ENCODE data around the gene JPT2.

DNA sequence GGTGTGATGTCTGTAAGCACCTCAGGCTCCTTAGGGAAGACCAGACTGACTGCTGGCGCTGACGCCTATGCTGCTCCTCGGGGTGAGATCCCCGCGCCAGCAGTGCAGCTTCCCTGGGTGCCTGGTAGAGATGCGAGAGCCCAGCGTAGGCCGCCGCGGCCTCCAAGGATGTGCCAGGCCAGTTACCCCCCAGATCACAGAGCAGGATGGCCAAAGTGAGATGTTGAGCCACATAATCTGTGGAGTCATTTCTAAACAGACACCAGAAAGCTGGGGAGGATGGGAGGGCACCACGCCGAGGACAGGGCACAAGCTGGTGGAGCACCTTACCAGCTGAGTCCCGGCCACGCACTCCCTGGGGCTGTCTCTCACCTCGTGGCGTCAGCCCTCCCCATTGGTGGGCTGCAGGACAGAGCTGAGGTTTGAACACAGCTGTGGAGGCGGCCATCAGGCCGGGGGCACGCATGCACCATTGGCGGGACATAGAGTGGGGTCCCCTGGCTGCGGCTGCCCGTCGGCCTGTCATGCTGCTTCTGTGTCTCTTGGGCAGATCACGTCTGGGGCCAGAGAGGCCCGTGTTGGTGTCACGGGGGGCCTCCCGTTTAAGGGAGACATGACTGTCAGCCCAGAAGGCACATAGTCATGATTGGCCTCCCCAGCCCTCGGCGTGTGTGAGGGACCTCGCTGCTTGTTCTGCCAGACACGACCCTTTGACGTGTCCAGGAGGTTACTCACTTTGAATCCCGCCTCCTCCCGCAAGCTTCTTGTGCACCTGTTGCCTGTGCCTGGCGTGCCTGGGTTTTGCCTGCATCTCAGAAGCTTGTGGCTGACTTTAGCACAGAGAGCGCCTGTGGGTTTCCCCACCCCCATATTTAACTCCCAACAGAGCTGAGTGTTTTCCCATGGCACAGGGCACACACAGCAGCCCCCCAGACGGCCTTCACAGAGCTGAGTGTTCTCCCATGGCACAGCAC is 49.9 kb downstream of the JPT2 start:
- TF ChIP-seq, protein P1, sequence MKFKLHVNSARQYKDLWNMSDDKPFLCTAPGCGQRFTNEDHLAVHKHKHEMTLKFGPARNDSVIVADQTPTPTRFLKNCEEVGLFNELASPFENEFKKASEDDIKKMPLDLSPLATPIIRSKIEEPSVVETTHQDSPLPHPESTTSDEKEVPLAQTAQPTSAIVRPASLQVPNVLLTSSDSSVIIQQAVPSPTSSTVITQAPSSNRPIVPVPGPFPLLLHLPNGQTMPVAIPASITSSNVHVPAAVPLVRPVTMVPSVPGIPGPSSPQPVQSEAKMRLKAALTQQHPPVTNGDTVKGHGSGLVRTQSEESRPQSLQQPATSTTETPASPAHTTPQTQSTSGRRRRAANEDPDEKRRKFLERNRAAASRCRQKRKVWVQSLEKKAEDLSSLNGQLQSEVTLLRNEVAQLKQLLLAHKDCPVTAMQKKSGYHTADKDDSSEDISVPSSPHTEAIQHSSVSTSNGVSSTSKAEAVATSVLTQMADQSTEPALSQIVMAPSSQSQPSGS (tag by site-specific recombination; IDR thresholded peaks at IDR 0.05; ENCODE audit: low read depth) = no peak
- TF ChIP-seq ZNF239 (tag by site-specific recombination; IDR thresholded peaks at IDR 0.05) (no peak), ZNF18 (tag by site-specific recombination; IDR thresholded peaks at IDR 0.05) (no peak), ZNF530 (tag by site-specific recombination; IDR thresholded peaks at IDR 0.05; ENCODE audit: low read depth) (no peak), CTCF (tag by site-specific recombination; IDR thresholded peaks at IDR 0.05) (no peak), ZNF274 (IDR thresholded peaks at IDR 0.05; ENCODE audit: low read length) (no peak), ZNF274 (tag by site-specific recombination; IDR thresholded peaks at IDR 0.05; ENCODE audit: borderline replicate concordance) (no peak), ZNF600 (tag by site-specific recombination; IDR thresholded peaks at IDR 0.05) (no peak), MEIS1 (CRISPR knock-in tag; IDR thresholded peaks at IDR 0.05; ENCODE audit: borderline replicate concordance) (no peak), ZBTB8A (tag by site-specific recombination; IDR thresholded peaks at IDR 0.05) (no peak), ZNF121 (tag by site-specific recombination; IDR thresholded peaks at IDR 0.05) (no peak), YY1 (tag by site-specific recombination; IDR thresholded peaks at IDR 0.05) (no peak), ZNF214 (tag by site-specific recombination; IDR thresholded peaks at IDR 0.05; ENCODE audit: borderline replicate concordance) (no peak), KLF1 (tag by site-specific recombination; IDR thresholded peaks at IDR 0.05) (no peak), ZNF423 (tag by site-specific recombination; IDR thresholded peaks at IDR 0.05) (no peak)
